ENCODE results near the gene PPP6C. TPM values are rescaled to one million over a fixed set of nuclear protein-coding genes. Genes with fewer than 3 reads are reported as not detected.
A peak's percentile ranks its signal among the peaks of the same experiment; 100 is the strongest.

The PPP6C gene
- total RNA-seq, 1 donor from 2014 or later: 37.9 TPM

GRCh38 chr9:125134976-125135375 is 54.6 kb downstream of the PPP6C start:
- H3K4me3 Mint-ChIP-seq (ENCODE audit: unreplicated experiment): no peak overlapping the region
- DNase-seq (ENCODE audit: extremely low spot score, unreplicated experiment): no peak
- H3K27me3 Mint-ChIP-seq (ENCODE audit: unreplicated experiment): no peaks in the 10 kb centered on the region
- H3K9me3 Mint-ChIP-seq (ENCODE audit: unreplicated experiment): peaks cover 11% of the 10 kb centered on the region
- TF ChIP-seq CTCF (IDR thresholded peaks at IDR 0.05): no peak
- H3K27ac Mint-ChIP-seq (ENCODE audit: unreplicated experiment): no peak overlapping the region
- H3K4me1 Mint-ChIP-seq (ENCODE audit: unreplicated experiment): peaks cover 9% of the 10 kb centered on the region
- H3K36me3 Mint-ChIP-seq (ENCODE audit: unreplicated experiment): peaks cover under 1% of the 10 kb centered on the region

- TF ChIP-seq CTCF (IDR thresholded peaks at IDR 0.05): no peak
- H3K4me1 Mint-ChIP-seq (ENCODE audit: unreplicated experiment): peaks cover 9% of the 10 kb centered on the region
- no peak overlapping the region for H3K27ac Mint-ChIP-seq (ENCODE audit: unreplicated experiment)
- no peaks in the 10 kb centered on the region for H3K36me3 Mint-ChIP-seq (ENCODE audit: unreplicated experiment)
- no peaks in the 10 kb centered on the region for H3K27me3 Mint-ChIP-seq (ENCODE audit: unreplicated experiment)
- no peak overlapping the region for H3K4me3 Mint-ChIP-seq (ENCODE audit: unreplicated experiment)
- no peak for DNase-seq (ENCODE audit: extremely low spot score, unreplicated experiment)
- H3K9me3 Mint-ChIP-seq (ENCODE audit: unreplicated experiment): peaks cover 11% of the 10 kb centered on the region
Observed at GRCh38 chr9:125133403-125134329, 55.9 kb downstream of the PPP6C start.

- H3K27ac Mint-ChIP-seq (ENCODE audit: unreplicated experiment): no peak overlapping the region
- no peak for TF ChIP-seq CTCF (IDR thresholded peaks at IDR 0.05)
- peaks cover 2% of the 10 kb centered on the region for H3K4me1 Mint-ChIP-seq (ENCODE audit: unreplicated experiment)
- H3K27me3 Mint-ChIP-seq (ENCODE audit: unreplicated experiment): no peaks in the 10 kb centered on the region
- H3K9me3 Mint-ChIP-seq (ENCODE audit: unreplicated experiment): peaks cover 11% of the 10 kb centered on the region
- DNase-seq (ENCODE audit: extremely low spot score, unreplicated experiment): no peak
- H3K36me3 Mint-ChIP-seq (ENCODE audit: unreplicated experiment): no peaks in the 10 kb centered on the region
- H3K4me3 Mint-ChIP-seq (ENCODE audit: unreplicated experiment): no peak overlapping the region
Observed at GRCh38 chr9:125131778-125132177, 57.8 kb downstream of the PPP6C start.

- H3K4me3 Mint-ChIP-seq (ENCODE audit: unreplicated experiment): no peak overlapping the region
Observed at GRCh38 chr9:125126019-125126746, 63.4 kb downstream of the PPP6C start.

More at GRCh38 chr9:125126019-125126746, 63.4 kb downstream of the PPP6C start:
- Mint-ChIP-seq H3K36me3 (ENCODE audit: unreplicated experiment) (no peaks in the 10 kb centered on the region), H3K9me3 (ENCODE audit: unreplicated experiment) (no peaks in the 10 kb centered on the region), H3K27me3 (ENCODE audit: unreplicated experiment) (no peaks in the 10 kb centered on the region), H3K4me1 (ENCODE audit: unreplicated experiment) (peaks cover 6% of the 10 kb centered on the region), H3K27ac (ENCODE audit: unreplicated experiment) (peak overlapping the region; percentile 4)
- TF ChIP-seq CTCF (IDR thresholded peaks at IDR 0.05): no peak
- no peak for DNase-seq (ENCODE audit: extremely low spot score, unreplicated experiment)
